Fibroblast of lung (primary cell): ENCODE data around the gene LCA5.

Experiments
- EZH2 ChIP-seq: IDR thresholded peaks from 2 replicates; pipeline ENCODE4 v1.5.1; 2012; ENCODE audit warnings: low read length, control low read depth, mild to moderate bottlenecking; ENCODE audit errors: missing control alignments
- TF ChIP-seq, protein P1 (sequence below), 2 donors: IDR thresholded peaks in 1 of 2; conservative IDR thresholded peaks in 1 of 2; 1 replicate in 1 of 2; 2 replicates in 1 of 2; pipeline ENCODE4 v1.5.1; 2011 to 2012; ENCODE audit warnings: low read length in 2 of 2, control low read depth in 1 of 2, inconsistent platforms in 1 of 2, low read depth in 1 of 2, mild to moderate bottlenecking in 1 of 2

DNA sequence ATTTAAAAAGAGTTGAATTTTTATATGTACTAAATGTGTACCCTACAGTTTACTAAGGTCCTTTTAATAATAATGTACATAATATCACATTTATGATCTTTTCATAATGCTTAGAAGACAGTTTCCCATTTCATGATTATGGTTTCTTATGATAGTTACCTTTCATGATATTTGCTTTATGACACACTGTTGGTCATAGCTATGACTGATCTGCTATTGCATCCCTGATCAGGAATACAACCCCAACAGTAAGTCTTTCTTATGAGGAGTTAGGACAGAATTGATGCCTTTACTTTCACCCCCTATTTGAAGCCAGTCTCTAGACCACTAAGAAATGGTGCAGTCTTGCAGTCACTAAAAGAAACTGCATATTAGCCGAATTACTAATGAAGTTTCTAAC, 31.0 kb downstream of the LCA5 start:
- TF ChIP-seq, protein P1, sequence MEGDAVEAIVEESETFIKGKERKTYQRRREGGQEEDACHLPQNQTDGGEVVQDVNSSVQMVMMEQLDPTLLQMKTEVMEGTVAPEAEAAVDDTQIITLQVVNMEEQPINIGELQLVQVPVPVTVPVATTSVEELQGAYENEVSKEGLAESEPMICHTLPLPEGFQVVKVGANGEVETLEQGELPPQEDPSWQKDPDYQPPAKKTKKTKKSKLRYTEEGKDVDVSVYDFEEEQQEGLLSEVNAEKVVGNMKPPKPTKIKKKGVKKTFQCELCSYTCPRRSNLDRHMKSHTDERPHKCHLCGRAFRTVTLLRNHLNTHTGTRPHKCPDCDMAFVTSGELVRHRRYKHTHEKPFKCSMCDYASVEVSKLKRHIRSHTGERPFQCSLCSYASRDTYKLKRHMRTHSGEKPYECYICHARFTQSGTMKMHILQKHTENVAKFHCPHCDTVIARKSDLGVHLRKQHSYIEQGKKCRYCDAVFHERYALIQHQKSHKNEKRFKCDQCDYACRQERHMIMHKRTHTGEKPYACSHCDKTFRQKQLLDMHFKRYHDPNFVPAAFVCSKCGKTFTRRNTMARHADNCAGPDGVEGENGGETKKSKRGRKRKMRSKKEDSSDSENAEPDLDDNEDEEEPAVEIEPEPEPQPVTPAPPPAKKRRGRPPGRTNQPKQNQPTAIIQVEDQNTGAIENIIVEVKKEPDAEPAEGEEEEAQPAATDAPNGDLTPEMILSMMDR (conservative IDR thresholded peaks at IDR 0.05 in 1 of 2, IDR thresholded peaks at IDR 0.05 in 1 of 2; ENCODE audit: low read depth in 1 of 2, low read length in 2 of 2): no peak
- no peak for TF ChIP-seq EZH2
